Stimulated activated effector memory CD8-positive, alpha-beta T cell treated with anti-CD3 and anti-CD28 coated beads, Interleukin-12 subunit alpha, Interleukin-12 subunit beta, amount 100 ng/mL, for 72 hours (primary cell): ENCODE results near the gene LDB3.

Experiments
- ATAC-seq: fragments of 150-1000 bp; cut with Tn5 transposase; 2 replicates; pipeline ENCODE4 v1.10.0; 2021
- DNase-seq, 2 donors: peaks; one replicate each; pipeline ENCODE4 v3.0.0; 2021 to 2022; ENCODE audit warnings: low spot score in 2 of 2
- H3K27ac Mint-ChIP-seq: one replicate; pipeline ENCODE4 v1.8.0; 2022; ENCODE audit warnings: mild to moderate bottlenecking, mixed read lengths
- H3K36me3 Mint-ChIP-seq: one replicate; pipeline ENCODE4 v1.8.0; 2022; ENCODE audit warnings: mild to moderate bottlenecking, mixed read lengths
- H3K4me1 Mint-ChIP-seq: one replicate; pipeline ENCODE4 v1.8.0; 2022; ENCODE audit warnings: mixed read lengths
- H3K4me3 Mint-ChIP-seq: one replicate; pipeline ENCODE4 v1.8.0; 2022; ENCODE audit warnings: mild to moderate bottlenecking, mixed read lengths
- H3K9me3 Mint-ChIP-seq: one replicate; pipeline ENCODE4 v1.8.0; 2022; ENCODE audit warnings: mixed read lengths

Gene LDB3

DNA sequence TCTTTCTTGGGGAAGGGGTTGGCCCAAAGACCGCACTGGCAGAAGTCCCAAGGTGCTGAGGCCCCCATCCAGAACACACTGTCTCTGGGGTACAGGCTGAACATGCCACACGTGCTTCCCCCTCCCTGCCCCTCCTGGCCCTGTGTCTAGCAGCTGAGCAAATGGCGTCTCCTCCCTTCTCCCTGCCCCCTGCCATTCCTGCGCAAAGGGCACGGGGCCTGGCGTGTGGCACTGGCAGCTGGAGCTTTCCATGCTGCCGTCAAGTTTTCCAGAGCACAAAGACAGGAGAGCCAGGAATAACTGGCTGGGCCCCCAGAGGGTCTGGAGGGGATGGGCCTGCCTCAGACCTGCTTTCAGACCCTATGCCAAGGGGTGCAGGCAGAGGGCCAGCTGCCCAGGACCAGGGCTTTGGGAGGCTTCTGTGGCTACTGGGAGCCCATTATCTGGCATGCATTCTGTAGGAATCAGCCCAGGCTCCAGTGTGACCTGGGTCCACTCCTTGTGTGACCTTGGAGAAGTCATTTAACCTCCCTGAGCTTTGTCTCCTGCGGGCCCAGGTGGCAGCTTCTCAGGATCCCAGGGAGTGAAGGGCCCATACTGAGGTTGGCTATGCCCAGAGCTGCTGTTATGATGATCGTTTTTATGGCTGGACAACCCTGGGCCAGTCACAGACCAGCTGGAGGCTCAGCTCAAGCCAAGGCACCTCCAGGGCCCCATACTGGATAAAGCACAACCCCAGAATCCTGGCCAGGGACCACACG, 710 bp upstream of the LDB3 start:
- no peaks in the 10 kb centered on the region for H3K36me3 Mint-ChIP-seq
- ATAC-seq (no peak), DNase-seq (no peak)
- H3K27ac Mint-ChIP-seq: no peak overlapping the region
- H3K4me3 Mint-ChIP-seq: no peak overlapping the region
- H3K4me1 Mint-ChIP-seq: no peaks in the 10 kb centered on the region
- H3K9me3 Mint-ChIP-seq: no peaks in the 10 kb centered on the region

DNA sequence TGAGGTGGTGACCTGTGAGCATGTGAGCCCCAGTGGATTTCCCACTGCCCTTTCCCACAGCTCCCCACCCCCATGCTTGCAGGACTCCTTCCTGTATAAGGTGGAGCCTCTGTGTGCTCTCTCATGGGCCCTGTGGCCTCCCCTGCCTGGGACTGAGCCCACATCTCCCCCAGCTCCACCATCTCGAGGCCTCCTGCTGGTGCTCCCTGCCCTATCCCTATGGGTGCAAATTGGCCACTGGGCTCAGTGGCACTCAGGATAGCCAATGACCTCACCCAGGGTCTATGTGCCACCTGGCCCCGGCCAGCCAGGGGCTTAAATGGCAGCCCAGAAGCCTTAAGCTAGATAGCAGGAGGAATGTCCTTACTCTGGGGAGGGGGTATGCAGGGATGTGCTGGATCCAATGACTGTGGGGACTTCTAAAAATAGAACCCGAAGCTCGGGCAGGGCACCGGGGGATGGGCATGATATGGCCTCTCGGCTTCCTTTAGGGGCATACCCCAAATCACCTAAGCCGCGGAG, 2.0 kb downstream of the LDB3 start:
- no peak overlapping the region for H3K27ac Mint-ChIP-seq
- H3K4me3 Mint-ChIP-seq: no peak overlapping the region
- H3K4me1 Mint-ChIP-seq: no peaks in the 10 kb centered on the region
- DNase-seq: no peak
- no peak for ATAC-seq
- no peaks in the 10 kb centered on the region for H3K36me3 Mint-ChIP-seq
- no peaks in the 10 kb centered on the region for H3K9me3 Mint-ChIP-seq

DNA sequence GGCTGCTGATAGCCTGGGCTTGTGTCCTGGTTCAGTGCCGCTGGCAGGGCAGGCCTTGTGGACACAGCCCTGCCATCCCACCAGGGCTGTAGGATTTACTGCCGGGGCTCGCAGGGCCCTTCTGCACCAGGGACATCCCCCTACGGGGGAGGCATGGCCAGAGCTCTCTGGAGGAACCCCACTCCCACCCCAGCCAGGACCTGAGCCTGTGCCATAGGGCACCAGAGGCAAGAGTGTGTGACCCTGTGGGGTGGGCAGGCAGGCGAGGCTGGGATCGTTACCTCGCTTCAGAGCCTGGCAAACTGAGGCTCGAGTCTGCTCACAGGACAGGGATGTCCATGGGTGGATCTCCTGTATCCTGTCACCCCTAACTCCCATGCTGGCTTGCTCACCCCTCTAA, 2.6 kb downstream of the LDB3 start:
- no peaks in the 10 kb centered on the region for H3K9me3 Mint-ChIP-seq
- ATAC-seq (no peak), DNase-seq (no peak)
- H3K27ac Mint-ChIP-seq: no peak overlapping the region
- no peaks in the 10 kb centered on the region for H3K4me1 Mint-ChIP-seq
- no peak overlapping the region for H3K4me3 Mint-ChIP-seq
- no peaks in the 10 kb centered on the region for H3K36me3 Mint-ChIP-seq

DNA sequence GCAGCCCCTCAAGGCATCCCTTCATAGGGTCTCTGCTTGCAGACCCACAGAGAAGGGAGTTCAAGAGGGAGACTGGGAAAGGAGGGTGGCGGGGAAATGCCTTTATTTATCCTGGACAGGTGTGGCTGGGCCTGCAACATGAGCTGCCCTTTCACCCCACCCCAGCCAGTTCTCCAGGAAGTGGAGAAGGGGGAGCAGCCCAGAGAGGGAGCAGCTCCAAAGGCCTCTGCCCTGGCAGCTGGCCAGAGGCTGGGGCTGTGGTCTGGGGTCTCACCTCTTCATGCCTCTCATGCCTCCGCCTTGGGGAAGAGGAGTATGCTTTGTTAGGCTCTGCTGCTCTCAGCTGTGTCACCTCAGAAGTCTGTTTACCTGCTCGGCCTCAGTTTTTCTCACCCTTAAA, 3.1 kb downstream of the LDB3 start:
- no peak overlapping the region for H3K4me3 Mint-ChIP-seq
- no peaks in the 10 kb centered on the region for H3K4me1 Mint-ChIP-seq
- DNase-seq (no peak), ATAC-seq (no peak)
- no peak overlapping the region for H3K27ac Mint-ChIP-seq
- no peaks in the 10 kb centered on the region for H3K36me3 Mint-ChIP-seq
- H3K9me3 Mint-ChIP-seq: no peaks in the 10 kb centered on the region

DNA sequence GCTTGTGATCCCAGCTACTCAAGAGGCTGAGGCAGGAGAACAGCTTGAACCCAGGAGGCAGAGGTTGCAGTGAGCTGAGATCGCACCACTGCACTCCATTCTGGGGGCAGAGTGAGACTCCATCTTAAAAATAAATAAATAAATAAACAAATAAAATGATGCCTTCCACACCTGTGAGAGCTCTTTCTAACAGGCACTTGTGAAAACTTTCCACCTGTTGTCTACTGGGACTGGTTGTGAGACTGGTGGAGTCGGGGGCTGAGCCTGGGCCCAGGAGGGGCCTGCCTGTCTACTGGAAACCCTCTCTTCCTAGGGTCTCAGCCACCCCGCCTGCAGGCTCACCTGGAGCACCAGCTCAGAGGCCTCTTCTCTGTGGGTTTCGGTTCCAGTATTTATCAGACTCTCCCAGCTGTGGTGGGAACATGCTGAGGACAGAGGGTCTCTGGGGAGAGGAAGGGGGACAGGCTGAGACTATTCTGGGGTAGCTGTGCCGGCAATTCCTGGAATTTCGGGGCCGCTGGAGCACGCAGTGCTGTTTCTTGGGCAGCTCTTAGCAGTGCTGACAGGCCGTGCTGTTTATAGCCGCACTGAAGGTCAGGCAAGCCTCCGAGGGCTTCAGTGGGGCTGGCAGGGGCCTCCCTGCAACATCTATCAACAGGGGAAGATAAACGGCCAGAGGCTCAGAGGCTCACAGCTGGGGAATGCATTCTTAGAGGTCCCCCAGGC, 3.8 kb downstream of the LDB3 start:
- H3K9me3 Mint-ChIP-seq: no peaks in the 10 kb centered on the region
- DNase-seq (no peak), ATAC-seq (no peak)
- H3K4me1 Mint-ChIP-seq: no peaks in the 10 kb centered on the region
- H3K36me3 Mint-ChIP-seq: no peaks in the 10 kb centered on the region
- H3K27ac Mint-ChIP-seq: no peak overlapping the region
- H3K4me3 Mint-ChIP-seq: no peak overlapping the region

DNA sequence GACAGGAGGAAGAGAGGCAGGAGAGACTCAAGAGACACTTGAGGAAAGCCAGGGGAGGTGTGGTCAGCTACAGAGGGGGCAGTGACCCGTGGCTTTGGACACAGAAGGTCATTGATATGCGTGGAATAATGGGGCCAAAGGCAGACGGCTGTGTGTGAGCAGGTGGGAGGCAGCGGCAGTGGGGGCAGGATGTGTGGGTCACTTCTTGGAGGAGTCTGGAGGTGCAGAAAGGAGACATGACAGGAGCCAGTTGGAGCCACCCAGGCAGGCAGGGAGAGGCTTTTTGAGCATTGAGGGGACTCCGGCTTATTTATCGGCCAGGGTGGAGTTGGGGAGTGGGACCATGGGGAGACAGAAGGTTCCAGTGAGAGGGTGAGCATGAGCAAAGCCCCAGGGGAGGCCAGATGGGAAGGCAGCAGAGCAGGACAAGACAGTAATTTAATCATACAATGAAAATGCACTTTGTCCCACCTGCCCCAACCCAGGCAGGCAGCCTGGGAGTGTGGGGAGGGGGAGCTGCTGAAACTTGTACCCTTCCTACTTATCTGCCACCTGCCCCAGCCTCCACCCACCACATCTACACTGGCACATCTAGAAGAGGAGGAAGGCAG, 5.0 kb downstream of the LDB3 start:
- Mint-ChIP-seq H3K27ac (no peak overlapping the region), H3K4me1 (no peaks in the 10 kb centered on the region), H3K36me3 (no peaks in the 10 kb centered on the region), H3K9me3 (no peaks in the 10 kb centered on the region), H3K4me3 (no peak overlapping the region)
- ATAC-seq (no peak), DNase-seq (no peak)

DNA sequence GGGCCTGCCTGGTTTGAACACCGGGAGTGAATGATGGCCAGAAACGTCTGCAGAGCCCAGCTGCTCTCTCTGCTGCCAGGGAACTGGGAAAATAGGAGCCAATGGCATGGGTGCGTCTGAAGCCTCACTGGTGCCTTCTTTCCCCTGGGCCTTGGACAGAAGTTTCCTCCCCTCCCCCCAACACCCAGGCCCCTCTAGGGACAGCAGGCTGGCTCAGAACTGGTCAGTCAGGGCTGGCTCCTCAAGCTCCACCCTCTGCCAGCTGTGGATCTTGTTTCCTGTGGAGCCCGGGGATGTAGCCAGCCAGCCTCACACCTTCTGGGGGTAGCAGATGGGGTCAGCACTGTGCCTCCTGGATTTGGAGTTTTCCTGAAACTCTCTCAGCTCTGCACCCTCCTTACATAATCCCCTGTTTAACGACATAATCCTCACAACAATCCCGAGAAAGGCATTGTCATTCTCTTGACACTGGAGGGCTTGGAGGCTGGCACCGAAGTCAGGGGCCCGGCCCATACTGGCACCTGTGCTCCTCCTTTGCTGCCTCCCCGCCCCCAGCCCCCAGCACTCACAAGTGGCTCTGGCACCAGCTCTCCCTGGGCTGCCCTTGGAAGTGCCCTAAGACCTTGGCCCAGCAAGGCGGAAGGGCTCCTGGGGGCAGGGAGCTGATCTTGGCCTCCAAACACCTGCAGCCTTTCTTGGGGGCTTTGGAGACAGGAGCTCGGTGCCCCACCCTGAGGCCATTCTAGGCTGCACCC, 5.7 kb downstream of the LDB3 start:
- Mint-ChIP-seq H3K4me3 (no peak overlapping the region), H3K9me3 (no peaks in the 10 kb centered on the region), H3K36me3 (no peaks in the 10 kb centered on the region), H3K27ac (no peak overlapping the region), H3K4me1 (no peaks in the 10 kb centered on the region)
- DNase-seq: no peak
- no peak for ATAC-seq

DNA sequence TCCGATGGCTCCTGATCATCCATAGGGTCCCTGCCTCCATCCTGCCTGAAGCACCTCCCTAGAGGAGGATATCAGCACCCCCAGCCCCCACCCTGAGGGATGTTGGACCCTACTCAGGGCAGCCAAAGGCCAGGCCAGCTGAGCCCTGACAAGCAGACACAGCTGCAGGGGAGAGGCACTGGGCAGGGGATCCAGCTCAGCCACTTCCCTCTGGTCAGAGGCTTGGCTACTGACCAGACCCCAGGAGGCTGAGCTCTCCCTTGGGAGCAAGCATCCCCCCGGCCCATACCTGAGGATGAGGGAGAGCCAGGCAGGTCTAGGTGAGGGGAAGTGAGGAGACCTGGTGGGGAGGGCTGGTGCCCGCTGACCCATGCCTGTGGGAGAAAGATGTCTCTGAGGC, 6.6 kb downstream of the LDB3 start:
- H3K36me3 Mint-ChIP-seq: no peaks in the 10 kb centered on the region
- no peak overlapping the region for H3K27ac Mint-ChIP-seq
- H3K4me3 Mint-ChIP-seq: no peak overlapping the region
- ATAC-seq (peak; percentile 5), DNase-seq (no peak)
- H3K9me3 Mint-ChIP-seq: no peaks in the 10 kb centered on the region
- no peaks in the 10 kb centered on the region for H3K4me1 Mint-ChIP-seq

DNA sequence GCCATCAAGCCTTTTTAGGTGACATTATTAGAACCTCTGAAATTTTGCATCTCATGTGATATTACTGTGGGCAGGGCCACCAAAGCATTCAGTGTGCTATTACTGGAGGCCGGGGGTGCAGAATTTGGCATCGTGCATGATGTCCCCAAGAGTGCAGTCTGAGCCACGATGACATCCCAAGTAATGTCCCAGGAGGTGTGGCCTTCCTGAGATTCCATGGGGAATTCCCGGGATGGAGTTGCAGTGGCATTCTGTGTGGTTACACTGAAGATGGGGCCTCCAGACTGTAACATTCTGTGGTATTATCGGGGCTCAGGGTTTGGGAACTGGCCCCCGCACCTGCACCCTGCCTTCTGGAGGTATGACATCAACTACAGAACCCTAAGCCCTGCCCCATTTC, 9.1 kb downstream of the LDB3 start:
- no peaks in the 10 kb centered on the region for H3K9me3 Mint-ChIP-seq
- DNase-seq: no peak
- no peaks in the 10 kb centered on the region for H3K4me1 Mint-ChIP-seq
- ATAC-seq: no peak
- no peak overlapping the region for H3K27ac Mint-ChIP-seq
- H3K36me3 Mint-ChIP-seq: no peaks in the 10 kb centered on the region
- no peak overlapping the region for H3K4me3 Mint-ChIP-seq

DNA sequence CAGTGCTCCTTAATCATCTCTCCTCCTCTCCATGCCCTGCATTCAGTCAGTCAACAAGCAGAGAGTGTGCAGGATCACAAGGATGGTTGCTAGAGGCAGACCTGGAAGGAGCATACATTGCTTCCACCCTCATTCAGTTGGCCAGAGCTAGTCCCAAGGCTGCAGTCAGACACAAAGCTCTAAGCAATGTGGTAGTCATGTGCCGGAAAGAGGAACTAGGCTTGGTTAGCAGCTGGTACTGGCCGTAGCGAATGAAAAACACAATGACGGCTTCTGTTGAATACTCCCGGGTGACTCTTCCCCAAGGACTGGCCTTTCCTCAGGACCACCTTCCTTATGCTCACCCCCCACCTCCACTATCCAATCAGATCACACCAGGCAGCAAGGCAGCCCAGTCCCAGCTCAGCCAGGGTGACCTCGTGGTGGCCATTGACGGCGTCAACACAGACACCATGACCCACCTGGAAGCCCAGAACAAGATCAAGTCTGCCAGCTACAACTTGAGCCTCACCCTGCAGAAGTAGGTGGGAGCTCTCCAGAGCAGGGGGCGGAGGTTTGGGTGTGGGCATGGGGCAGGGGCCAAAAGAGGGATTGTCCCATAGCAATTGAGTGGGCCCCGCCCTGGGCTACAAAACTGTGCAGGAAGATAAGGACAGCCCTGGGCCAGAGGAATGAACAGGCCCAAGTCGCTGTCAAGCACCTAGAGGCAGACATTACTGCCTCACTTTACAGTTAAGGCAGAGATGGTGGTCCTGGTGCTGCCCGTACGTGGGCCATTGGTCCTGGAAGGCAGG, 10.9 kb downstream of the LDB3 start:
- DNase-seq: no peak
- no peaks in the 10 kb centered on the region for H3K9me3 Mint-ChIP-seq
- H3K27ac Mint-ChIP-seq: no peak overlapping the region

DNA sequence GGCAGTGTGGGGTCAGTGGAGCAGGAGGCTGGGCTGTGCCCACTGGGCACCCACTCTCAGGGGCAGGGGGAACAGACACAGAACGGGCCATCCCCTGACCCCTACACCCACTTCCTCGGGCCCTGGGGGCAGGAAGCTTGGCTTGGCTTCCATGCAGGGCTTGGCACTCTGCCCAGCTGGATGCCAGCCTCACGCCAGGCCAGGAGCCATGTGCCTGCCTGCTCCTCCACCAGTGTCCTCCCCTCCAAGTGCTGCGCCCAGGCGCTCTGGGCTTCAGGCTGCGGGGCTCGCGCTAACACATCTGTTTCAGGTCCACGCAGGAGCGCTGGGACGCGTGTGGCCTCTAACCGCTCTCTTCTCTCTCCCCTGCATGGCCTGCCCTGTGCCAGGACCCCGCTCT, 12.7 kb downstream of the LDB3 start:
- ATAC-seq: no peak
- H3K36me3 Mint-ChIP-seq: no peaks in the 10 kb centered on the region
- no peak overlapping the region for H3K4me3 Mint-ChIP-seq
- H3K4me1 Mint-ChIP-seq: no peaks in the 10 kb centered on the region
- no peak overlapping the region for H3K27ac Mint-ChIP-seq
- no peak for DNase-seq
- H3K9me3 Mint-ChIP-seq: no peaks in the 10 kb centered on the region

More for the DNA sequence above, 10.9 kb downstream of the LDB3 start:
- no peaks in the 10 kb centered on the region for H3K4me1 Mint-ChIP-seq
- H3K36me3 Mint-ChIP-seq: no peaks in the 10 kb centered on the region
- no peak overlapping the region for H3K4me3 Mint-ChIP-seq
- ATAC-seq: no peak

DNA sequence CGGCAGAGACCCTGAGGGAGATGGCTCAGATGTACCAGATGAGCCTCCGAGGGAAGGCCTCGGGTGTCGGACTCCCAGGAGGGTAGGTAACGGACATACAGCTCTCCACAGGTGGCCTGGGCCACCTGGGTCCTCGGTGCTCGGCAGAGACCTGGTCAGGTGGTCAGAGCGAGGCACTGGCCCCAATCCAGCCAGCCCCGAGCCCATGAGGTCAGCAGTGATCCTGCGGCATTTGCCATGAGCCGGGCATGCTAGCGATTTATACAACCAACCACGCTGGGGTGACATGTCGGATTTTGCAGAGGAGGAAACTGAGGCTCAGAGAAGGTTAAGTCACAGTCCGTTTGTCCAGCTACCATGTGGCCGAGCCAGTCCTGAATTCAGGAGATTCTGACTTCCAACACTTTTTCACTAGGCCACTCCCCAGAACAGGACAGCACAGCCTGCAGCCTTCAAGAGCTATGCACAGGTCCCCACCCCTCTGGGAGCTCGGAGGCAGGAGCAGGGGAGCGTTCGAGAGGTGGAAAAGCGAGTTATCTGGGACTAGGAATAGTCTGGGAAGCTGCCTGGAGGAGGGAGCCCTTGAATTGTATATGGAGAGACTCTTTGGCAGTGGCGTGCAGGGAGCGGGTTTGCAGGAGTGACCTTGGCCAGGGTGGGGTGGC, 13.5 kb downstream of the LDB3 start:
- Mint-ChIP-seq H3K27ac (no peak overlapping the region), H3K4me3 (no peak overlapping the region), H3K36me3 (no peaks in the 10 kb centered on the region), H3K4me1 (no peaks in the 10 kb centered on the region), H3K9me3 (no peaks in the 10 kb centered on the region)
- DNase-seq (no peak), ATAC-seq (no peak)

DNA sequence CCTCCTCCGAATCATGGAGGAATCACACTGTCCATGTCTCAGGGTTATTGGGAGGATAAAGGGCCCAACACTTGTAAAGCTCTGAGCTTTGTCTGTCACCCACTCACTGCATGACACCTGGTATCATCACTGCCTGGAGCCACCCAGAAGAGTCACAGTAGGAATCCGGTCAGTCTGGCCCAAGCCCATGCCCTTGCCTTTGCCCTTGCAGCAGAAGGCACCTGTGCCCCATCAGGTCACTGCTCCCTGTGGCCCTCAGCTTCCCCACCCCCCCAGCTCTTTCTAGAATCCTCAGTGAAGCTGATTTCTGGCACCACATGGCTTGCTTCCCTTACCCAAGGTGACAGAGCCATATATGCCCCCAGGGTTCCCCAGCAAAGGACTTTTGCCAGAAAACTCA, 14.4 kb downstream of the LDB3 start:
- H3K9me3 Mint-ChIP-seq: no peaks in the 10 kb centered on the region
- no peak for ATAC-seq
- no peaks in the 10 kb centered on the region for H3K4me1 Mint-ChIP-seq
- no peak overlapping the region for H3K4me3 Mint-ChIP-seq
- no peaks in the 10 kb centered on the region for H3K36me3 Mint-ChIP-seq
- no peak for DNase-seq
- H3K27ac Mint-ChIP-seq: no peak overlapping the region

DNA sequence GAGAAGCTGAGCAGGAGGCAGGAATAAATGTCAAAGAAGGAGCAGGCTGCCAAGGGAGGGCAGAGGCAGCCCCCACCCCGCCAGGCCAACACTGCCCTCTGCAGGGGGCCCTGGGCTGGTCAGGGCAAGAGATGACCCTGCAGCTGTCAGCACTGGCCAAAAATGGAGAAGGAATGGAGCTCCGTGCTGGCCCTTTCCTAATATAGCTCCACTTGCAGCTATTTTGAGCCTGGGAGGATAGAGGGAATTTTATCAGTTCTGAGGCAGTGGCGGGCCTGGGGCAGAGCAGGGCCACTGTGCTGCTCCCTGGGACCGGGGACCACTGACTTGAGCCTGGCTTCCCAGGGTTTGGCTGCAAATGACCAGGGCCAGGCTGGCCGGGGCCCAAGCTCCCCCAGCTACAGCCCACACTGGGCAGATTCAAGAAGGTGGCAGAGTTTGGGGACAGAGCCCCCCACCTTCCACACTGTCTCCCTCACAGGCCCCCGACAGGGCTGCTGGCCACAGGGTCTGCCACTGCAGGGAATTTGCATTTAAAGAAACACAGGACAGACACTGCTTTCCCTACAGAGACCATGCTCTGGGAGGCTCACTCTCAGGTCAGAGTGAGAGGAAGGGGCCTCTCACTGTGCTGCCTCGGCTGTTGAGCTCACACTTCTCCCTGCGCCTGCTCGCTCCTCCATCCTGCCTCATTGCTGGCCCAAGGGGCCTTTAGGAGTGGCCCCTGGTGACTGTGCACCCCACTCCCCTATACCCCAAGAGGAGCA, 16.2 kb downstream of the LDB3 start:
- Mint-ChIP-seq H3K4me3 (no peak overlapping the region), H3K4me1 (peaks cover 13% of the 10 kb centered on the region), H3K36me3 (no peaks in the 10 kb centered on the region), H3K9me3 (no peaks in the 10 kb centered on the region), H3K27ac (no peak overlapping the region)
- DNase-seq: no peak
- ATAC-seq: no peak
